SH-SY5Y (cell line): ENCODE results near the gene MMP15.
A peak's percentile ranks its signal among the peaks of the same experiment; 100 is the strongest.

Source experiments
- GATA2 ChIP-seq: IDR thresholded peaks from 2 replicates; pipeline ENCODE4 v1.6.1; 2011; ENCODE audit warnings: mild to moderate bottlenecking, low read depth, low read length
- GATA3 ChIP-seq: IDR thresholded peaks from 2 replicates; pipeline ENCODE4 v1.6.1; 2011; ENCODE audit warnings: low read depth, mild to moderate bottlenecking, low read length, moderate library complexity

- TF ChIP-seq GATA2 (peak; percentile 59), GATA3 (no peak)
Observed at GRCh38 chr16:58035356-58036170, 10.0 kb downstream of the MMP15 start.
